Stimulated activated CD4-positive, alpha-beta T cell treated with anti-CD3 and anti-CD28 coated beads, Interleukin-15, amount 100 ng/mL, for 48 hours (primary cell): ENCODE data around the gene FSD2.

Experiments
- DNase-seq, 2 donors: peaks; one replicate each; pipeline ENCODE4 v3.0.0-alpha.2; 2020; ENCODE audit warnings: low read depth in 2 of 2

The FSD2 gene, protein sequence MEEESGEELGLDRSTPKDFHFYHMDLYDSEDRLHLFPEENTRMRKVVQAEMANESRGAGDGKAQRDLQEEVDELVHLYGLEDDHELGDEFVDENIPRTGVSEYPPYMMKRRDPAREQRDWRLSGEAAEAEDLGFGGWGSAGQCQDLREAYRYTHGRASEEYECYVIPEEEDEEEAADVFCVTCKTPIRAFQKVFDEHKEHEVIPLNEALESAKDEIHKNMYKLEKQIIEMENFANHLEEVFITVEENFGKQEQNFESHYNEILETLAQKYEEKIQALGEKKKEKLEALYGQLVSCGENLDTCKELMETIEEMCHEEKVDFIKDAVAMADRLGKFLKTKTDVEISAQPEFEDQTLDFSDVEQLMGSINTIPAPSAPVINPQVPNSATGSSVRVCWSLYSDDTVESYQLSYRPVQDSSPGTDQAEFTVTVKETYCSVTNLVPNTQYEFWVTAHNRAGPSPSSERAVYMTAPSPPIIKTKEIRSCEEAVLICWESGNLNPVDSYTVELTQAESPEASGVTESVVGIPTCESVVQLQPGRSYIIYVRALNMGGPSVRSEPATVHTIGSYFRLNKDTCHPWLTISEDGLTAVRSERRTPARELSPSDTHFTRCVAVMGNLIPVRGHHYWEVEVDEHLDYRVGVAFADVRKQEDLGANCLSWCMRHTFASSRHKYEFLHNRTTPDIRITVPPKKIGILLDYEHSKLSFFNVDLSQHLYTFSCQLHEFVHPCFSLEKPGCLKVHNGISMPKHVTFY

DNA sequence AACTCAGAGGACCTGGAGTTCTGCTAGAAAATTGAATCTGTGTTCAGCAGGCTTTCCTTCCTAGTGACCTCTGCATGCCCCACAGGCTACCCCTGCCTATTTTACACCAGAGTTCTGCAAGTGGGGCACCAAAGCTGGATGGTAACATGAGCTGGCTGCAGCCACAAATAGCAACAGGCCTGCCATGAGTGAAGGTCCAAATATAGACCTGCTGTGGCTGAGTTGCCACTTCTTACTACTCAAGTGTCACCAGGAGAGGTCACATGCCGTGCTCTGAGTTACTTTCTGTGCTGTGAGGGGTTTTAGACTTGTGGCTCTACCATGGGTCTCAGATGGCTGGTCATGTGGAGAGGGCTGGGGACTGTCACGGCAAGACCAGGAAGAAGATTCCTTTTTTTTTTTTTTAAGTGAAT is at the start of gene FSD2:
Gene FSD2, minus strand, starts transcription at position 76 of the 413 bp plus-strand sequence. CDS start 18,679 bp downstream, outside the sequence.
- no peak for DNase-seq

DNA sequence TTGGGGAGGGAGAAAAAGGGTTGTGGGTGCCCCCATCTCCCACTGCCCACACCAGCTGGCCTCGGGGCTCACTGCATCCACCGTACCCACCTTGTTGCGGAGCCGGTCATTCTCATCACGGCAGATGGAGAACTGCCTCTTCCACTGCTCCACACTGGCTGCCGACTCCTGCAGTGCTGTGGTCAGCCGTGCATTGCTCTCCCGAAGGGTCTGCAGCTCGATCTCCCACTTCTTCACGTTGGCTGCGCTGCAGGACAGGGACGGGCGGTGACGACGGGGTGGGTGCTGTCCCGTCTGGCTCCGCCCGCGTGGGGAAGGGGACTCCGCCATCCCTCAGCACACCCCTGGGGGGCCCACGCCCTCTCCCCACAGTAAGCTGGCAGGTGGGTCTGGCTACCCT is 48.7 kb upstream of the FSD2 start:
- no peak for DNase-seq

DNA sequence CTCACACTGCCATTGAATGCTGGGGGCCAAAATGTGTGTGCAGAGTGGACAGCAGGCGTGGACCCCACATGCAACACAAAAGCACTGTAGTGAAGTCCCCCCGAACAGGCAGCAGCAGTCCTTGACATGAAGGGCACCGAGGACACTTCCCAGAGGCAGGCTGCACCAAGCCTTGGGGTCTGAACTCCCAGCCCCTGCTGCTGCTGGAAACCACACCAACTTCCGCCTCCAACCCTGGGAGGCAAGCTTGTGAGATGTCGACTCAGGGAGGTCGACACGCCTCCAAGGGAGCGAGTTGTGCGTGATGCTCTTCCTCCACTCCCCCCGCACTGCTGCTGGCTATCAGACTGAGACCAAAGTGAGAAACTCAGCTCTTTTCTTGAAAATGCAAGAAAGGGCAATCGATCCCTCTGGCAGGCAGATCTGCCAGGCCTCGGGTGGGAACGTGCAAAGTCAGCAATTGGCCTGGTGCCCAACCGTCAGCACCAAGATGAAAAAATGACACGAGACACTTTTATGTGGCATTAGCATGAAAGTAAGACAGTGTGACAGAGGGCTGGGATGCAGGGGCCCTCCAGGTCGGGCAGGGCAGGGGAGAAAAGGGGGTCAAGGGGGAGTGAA is 47.2 kb upstream of the FSD2 start:
- DNase-seq, result no peak

DNA sequence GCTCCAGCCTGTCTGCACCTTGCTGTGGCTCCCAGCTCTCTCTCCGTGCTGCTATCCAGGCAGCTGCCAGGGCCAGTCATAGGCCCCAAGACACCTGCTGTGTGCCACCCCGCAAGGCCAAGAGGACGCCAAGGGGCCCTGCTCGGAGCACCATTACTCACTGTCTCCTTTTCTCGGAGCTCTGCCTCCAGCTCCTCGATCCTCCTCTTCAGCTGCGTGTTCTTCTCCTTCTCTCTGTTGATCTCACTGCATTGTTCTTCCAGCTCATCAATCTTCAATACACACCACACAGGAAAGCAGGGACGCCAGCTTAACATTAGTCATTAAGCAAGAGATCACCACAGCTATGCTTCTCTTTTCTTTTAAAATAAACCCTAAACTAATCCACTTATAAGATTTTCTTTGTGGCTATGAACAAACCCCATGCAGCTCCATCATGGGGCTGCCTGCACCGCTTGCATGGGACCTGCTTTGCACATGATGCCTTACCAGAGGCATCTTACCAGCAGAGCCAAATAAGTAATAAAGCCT is 46.2 kb upstream of the FSD2 start:
- no peak for DNase-seq

DNA sequence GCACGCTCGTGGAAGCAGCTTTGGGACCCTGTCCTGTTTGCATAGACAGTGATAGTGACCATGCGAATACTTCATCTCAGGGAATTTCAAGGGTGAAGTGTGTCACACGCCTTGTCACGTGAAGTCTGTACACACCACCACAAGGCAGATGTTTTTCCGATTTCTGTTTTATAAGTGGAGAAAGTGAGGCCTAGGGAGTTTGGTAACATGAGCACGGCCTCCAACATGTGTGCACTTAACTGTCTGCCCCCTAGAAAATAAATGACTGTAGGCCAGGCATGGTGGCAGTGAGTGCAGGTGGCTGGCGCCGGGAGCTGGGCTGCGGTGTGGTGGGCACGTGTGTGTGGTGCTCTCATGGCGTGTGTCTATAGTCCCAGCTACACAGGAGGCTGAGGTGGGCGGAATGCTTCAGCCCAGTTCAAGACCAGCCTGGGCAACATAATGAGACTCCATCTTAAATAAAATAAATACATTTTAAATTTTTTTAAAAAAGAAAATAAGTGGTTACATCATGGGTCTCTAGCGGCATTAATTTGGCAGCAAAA is 45.5 kb upstream of the FSD2 start:
- no peak for DNase-seq

DNA sequence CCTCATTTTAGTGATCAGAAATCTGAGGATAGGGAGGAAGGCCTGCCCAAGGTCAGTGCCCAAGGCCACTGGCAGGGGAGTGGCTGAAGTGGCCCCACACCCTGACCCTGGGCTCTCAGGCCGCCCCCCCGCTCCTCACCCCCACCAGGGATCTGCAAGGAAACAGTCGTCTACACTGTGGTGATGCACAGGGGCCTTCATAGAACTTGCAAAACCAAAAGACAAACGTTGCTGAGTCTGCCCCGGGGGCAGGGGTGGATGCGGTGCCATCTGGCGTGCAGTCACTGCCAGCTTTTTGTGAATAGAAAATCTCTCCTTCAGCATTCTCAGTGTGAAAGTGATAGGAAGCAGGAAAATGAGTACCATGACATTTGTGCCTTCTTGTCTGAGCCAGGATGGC is 44.9 kb upstream of the FSD2 start:
- DNase-seq, result no peak

DNA sequence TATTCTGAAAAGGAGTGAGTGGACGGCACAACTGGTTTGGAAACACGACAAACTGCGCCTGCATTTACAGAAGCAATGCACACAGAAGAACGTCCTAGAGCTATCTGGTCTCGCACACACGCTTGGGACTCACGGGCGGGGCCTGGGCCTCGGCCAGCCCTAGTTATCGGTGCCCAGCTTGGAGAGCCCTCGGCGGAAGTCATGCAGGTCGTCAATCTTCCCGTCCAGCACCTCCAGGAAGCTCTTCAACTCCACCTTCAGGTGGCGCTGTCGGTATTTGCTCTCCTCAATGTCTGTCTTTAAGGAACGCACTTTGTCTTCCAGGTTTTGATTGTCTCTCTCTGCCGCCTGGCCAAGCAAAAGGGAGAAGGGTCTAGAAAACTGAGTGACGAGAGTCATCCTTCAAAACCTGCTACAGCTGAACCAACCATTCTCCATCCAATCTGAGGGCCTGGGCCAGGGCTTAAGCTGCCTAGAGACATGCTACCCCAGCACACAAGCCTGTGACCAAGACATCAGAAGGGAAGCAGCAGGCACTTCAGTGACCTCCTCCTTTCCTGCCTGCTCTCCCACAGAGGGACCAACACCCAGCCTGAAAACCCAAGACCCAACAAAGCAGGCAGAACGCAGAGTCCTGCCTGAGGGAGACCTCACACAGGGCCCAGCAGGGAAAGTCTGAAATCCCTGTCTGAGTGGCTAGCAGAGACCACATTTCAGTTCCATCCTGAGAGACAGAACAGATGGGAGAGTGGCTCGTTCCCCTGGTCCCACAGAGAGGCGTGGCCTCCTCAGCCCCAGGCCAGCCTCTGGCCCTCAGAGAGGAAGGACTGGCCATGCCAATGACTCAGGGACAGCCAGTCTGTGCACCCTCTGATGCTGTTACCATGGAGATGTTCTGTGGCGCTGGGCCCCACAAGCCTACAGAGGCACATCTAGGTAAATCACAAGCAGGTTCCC is 44.0 kb upstream of the FSD2 start:
- peak; percentile 38 to 50 for DNase-seq

DNA sequence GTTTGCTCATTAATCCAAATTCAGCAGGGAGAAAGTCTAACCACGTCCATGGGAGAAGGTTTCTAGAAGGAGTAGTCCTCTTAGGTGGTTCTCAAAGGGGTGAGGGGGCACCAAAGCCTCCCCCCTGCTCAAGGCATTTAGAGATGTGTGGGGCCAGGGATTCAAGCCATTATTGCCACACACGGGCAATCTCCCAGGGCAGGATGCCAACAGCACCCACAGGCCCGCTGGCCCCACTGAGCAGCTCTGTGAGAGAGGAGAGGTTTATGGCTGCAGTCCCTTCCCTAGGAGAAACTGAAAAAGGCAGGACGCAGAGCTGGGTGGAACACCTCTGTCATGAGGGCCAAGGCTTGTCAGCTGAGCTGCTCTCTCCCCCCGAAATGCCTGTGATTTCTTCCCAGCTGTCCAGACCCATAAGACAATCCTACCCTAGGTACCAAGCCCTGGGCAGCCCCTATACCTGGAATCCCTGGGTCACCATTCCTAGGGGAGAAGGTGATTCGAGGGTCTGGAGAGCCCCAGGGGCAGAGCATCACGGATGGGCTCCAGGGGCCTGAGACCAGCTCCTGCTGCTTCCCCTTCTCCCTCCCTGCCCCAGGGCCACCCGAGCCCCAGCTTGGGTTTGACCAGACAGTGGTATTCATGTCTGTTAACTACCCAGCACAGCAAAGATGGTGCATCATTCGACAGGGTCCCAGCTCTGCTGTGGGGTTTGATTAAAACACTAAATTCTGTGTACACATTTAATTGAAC is 42.5 kb upstream of the FSD2 start:
- DNase-seq, result no peak

DNA sequence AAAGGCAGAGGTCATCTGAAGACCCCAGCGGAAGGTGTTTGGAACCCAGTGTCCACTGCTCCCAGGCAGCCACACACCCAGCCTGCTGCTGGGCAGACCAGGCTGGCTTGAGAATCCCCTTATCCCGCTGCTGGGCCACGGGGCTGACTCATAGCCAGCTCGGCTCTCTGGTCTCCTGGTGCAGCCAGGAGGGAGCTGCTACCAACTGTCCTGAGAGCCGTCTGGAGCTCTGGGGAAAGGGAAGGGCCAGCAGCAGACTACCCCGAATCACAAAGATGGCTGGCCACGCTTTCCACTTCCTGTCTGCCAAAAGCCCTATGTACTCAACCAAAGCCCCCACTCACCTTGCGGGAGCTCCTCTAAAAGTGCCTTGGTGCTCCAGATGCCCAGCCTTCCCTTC is 41.8 kb upstream of the FSD2 start:
- no peak for DNase-seq

DNA sequence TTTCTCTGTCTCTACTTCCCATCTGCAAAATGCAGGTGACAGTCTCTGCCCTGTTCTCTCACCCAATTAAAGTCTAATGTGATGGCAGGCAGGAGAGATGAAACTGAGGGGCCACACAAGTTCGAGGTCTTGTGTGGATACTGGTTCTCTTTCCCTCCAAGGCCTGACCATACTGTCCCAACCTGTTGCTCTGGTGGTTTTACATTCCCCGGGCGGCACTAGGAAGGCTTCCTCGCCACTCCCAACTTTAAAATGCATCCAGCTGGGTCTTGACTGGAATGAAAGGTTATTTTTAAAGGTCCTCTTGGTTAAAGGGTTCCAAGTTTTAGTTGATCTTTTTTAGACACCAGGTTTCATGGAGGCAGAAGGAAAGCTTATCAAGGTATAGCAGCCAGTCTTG is 40.8 kb upstream of the FSD2 start:
- DNase-seq, result no peak

DNA sequence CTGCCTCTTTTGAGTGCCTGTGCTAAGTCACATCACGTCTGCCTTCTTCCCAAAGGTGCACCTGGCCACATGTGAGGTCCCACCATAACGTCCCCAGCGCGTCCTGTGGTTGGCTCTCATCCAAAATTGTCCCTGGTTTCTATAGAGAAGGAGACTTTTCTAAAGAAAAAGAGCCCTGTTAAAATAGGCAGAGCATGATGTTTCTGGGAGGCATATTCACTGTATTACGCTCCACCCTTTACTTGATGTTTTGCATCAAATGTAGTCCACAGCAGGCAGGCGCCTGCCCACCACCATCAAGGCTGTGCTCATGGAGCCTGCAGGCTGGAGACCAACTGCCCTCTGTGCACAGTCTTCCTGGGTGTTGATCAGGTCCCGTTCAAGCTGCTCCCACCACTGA is 39.8 kb upstream of the FSD2 start:
- DNase-seq, result no peak

DNA sequence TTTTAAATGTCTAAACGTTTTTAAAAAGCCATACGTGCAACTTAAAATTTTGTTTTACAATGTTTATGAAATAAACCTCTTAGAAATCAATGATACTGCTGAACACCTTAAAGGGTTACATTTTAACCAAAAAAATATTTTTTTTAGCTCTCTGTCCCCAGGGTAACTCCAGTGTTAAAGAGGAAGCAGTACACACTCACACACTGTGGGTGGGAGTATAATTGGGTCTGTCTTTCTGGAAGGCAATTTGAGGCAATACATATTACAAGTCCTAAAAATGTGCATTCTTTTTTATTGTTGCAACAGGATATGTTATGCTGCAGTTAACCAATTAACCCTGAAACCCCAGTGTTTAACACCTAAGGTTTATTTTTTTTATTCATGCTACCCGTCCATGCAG is 37.7 kb upstream of the FSD2 start:
- no peak for DNase-seq

DNA sequence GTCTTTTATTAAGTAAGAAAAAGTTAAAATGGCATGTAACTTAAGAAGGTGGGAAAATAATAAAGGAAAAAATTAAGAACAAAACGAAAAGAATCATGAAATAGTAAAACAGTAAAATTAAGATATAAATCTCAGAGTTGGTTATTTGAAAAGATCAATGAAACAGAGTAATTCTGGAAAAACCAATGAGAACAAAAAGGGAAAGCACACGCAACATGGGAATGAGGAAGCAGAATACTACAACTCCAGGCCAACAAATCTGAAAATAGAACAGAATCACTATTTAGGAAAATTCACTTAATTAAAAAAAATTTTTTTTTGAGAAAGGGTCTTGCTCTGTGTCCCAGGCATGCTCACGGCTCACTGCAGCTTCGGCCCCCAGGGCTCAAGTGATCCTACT is 34.3 kb upstream of the FSD2 start:
- no peak for DNase-seq

DNA sequence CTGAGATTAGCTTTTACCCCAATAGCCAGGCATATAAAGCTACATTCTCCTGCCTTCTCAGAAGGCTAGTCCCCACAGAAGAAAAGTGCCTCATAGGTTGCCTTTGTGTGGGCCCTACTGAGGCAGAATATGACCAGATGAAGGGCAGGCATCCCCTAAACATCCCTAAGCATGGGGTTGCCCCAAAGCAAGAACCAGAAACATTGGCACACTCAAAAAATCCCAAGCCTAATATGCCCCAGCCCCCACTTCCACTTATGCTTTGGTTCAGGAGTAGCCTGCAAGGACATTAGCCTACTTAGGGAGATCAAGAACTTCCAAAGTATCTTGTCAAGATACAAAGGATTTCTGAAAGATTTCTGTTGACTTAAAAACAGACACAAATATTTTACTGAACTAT is 33.3 kb upstream of the FSD2 start:
- DNase-seq, result no peak

DNA sequence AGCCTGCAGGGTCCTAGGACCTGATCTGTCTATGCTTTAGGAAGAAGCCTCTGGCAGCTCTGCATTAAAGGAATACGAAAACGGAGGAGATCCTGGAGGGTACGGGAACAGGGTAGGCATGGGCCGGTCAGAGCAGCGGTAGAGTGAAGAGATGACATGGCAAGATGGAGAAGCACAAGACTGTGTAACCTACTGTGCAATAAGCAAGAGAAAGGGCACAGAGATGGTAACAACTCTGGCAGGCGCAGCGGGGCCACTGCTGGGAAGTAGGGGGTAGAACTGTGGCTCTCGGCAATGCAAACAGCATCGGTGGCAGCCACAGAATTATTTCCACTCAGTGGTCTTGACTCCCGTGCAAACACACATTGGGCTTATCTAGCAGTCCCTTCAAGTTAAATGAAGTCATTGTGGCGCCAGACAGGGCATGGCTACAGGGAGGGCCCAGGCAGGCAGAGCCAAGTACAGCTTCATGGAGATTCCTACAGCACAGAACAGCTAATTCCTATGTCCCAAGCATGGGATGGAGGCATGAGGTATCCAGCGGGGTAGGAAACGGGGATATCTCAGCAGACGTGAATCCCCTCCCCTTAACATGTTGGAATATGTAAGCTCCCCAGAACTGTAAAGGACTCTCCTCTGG is 32.3 kb upstream of the FSD2 start:
- DNase-seq, result no peak

DNA sequence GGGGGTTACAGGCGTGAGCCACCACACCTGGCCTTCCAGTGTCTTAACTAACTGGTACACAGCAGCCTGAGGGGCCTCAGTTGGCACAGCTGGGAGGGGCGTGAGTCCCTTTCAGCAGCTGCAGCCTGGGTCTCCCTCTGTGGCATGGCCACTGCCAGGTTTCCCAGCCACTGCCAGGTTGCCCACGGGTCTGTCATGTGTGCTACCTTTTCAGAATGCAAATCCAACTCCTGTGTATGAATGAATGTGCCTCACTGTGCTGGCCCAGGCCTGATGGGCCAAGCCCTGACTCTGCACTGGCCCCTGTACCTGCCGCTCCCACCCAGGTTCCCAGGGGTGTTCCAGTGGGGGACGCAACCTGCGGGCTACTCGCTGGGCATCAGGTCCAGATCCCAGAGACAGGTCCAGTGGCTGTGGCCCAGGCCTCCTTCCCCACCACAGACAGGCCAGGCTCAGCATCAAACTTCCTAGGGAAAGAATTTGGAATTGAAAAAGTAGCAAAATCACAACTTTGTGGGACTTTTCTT is 29.6 kb upstream of the FSD2 start:
- no peak for DNase-seq

DNA sequence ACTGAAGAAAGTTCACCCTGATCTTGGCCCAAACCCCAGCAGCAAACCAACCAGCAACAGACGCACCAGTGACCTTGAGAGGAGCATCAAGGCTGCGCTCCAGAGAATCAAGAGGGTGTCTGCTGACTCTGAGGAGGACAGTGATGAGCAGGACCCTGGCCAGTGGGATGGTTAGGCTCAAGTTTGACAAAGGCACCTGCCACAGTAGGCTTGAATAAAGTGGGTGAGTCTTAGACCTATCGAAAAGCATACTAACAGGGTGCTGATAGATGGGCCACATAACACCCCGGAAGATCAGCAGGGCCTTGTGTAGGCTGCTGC is 27.5 kb upstream of the FSD2 start:
- no peak for DNase-seq

DNA sequence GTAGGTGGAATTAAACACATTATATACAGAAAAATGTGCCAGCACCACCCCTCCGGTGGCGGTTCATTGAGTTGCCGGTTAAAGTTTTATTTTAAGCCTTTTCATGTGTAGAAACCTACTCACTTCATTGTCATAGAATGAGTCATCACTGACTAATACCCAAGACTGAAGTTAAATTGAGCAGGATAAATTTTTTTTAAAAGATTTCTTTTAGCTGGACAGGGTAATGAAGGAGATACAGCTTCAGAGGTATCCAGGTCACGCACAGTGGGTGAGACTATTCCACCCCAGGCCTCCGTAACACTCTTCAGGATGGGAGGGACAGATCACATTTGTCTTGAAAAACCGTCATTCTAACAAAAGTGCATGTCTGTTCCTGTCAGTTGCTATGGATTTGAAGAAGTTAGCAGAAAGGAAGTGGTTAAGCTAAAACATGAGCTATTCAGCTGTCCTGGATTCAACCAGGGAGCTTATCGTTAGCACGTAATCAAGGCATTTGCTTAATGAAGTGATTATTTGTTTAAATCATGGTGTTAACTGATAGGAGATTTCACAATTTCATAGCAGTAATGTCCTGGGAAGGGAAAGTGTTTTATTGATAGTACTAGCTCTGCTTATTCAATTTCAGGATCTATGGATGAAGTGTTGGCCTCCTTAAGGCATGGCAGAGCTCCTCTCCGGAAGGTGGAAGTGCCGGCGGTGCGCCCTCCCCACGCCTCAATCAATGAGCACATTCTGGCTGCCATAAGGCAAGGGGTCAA is 26.9 kb upstream of the FSD2 start:
- DNase-seq, result peak in 1 of 2 donors; percentile 31
